Measurements from ENCODE around the gene RPS6KA6.

- no peak for TF ChIP-seq CTCF (tag by site-specific recombination; IDR thresholded peaks at IDR 0.05)
- no peak for TF ChIP-seq ATF2 (tag by site-specific recombination; IDR thresholded peaks at IDR 0.05; ENCODE audit: low read depth)
- no peak for TF ChIP-seq ZNF24 (tag by site-specific recombination; IDR thresholded peaks at IDR 0.05)
- TF ChIP-seq ZNF292 (tag by site-specific recombination; IDR thresholded peaks at IDR 0.05; ENCODE audit: borderline replicate concordance, low read depth), result no peak
- TF ChIP-seq ZNF677 (tag by site-specific recombination; IDR thresholded peaks at IDR 0.05), result no peak
- TF ChIP-seq TCF7L2 (IDR thresholded peaks at IDR 0.05; ENCODE audit: borderline replicate concordance, low read depth, low read length), result no peak
- no peak for TF ChIP-seq ZNF350 (tag by site-specific recombination; IDR thresholded peaks at IDR 0.05)
- no peak for TF ChIP-seq INSM2 (tag by site-specific recombination; IDR thresholded peaks at IDR 0.05)
- no peak for TF ChIP-seq ZNF473 (tag by site-specific recombination; IDR thresholded peaks at IDR 0.05)
Observed at GRCh38 chrX:84192006-84192405, 4.0 kb upstream of the RPS6KA6 start.

All from HEK293 (cell line).